CD8-positive, alpha-beta memory T cell (primary cell): ENCODE results near the gene PRR36. TPM values are rescaled to one million over a fixed set of nuclear protein-coding genes. Genes with fewer than 3 reads are reported as not detected.

ENCODE experiments used
- CTCF ChIA-PET: fragments of 350-600 bp; sonication (Branson Sonifier 250); formaldehyde crosslinking; loops from one replicate; lab custom pipeline; 2021; ENCODE audit warnings: antibody characterized with exemption; lab: Charles Lee
- POLR2A ChIA-PET: fragments of 350-600 bp; sonication (Branson Sonifier 250); formaldehyde crosslinking; loops from one replicate; lab custom pipeline; 2021; ENCODE audit warnings: antibody characterized with exemption; lab: Charles Lee
- DNase-seq, 5 donors: peaks; one replicate each; pipeline versions ENCODE4 v3.0.0 to v3.0.0-alpha.2; 2020 to 2022; ENCODE audit warnings: mixed read lengths in 1 of 5
- H3K27ac ChIP-seq: one replicate; pipeline ENCODE4 v1.7.0; 2013; ENCODE audit warnings: low read depth, mild to moderate bottlenecking, low read length, moderate library complexity
- H3K27me3 ChIP-seq: 2 replicates; pipeline ENCODE4 v1.7.0; 2013; ENCODE audit warnings: low read length, mild to moderate bottlenecking; ENCODE audit not compliant: insufficient read depth, poor library complexity, severe bottlenecking
- H3K36me3 ChIP-seq: 2 replicates; pipeline ENCODE4 v1.7.0; 2013; ENCODE audit warnings: mild to moderate bottlenecking, low read length, moderate library complexity; ENCODE audit not compliant: insufficient read depth
- H3K4me1 ChIP-seq: 2 replicates; pipeline ENCODE4 v1.7.0; 2013; ENCODE audit warnings: mild to moderate bottlenecking, low read length, moderate library complexity; ENCODE audit not compliant: insufficient read depth
- H3K4me3 ChIP-seq: 2 replicates; pipeline ENCODE4 v1.7.0; 2013; ENCODE audit warnings: mild to moderate bottlenecking, low read length
- H3K9me3 ChIP-seq: 2 replicates; pipeline ENCODE4 v1.7.0; 2013; ENCODE audit warnings: mild to moderate bottlenecking, low read length
- H3K27ac Mint-ChIP-seq, 8 donors: one replicate each; pipeline ENCODE4 v1.8.0; 2020 to 2021; ENCODE audit warnings: mixed read lengths in 8 of 8, mild to moderate bottlenecking in 6 of 8, inconsistent platforms in 3 of 8, moderate library complexity in 3 of 8
- H3K27me3 Mint-ChIP-seq, 2 donors: one replicate each; pipeline ENCODE4 v1.8.0; 2020 to 2021; ENCODE audit warnings: mixed read lengths in 2 of 2, mild to moderate bottlenecking in 1 of 2, moderate library complexity in 1 of 2
- H3K36me3 Mint-ChIP-seq, 3 donors: one replicate each; pipeline ENCODE4 v1.8.0; 2020 to 2021; ENCODE audit warnings: mixed read lengths in 3 of 3, inconsistent platforms in 1 of 3, mild to moderate bottlenecking in 1 of 3
- H3K4me1 Mint-ChIP-seq, 3 donors: one replicate each; pipeline ENCODE4 v1.8.0; 2020 to 2021; ENCODE audit warnings: mixed read lengths in 3 of 3, inconsistent platforms in 1 of 3, mild to moderate bottlenecking in 1 of 3
- H3K4me3 Mint-ChIP-seq, 7 donors: one replicate each; pipeline ENCODE4 v1.8.0; 2020 to 2021; ENCODE audit warnings: mixed read lengths in 7 of 7, mild to moderate bottlenecking in 6 of 7, moderate library complexity in 4 of 7, inconsistent platforms in 2 of 7
- H3K9me3 Mint-ChIP-seq, 5 donors: one replicate each; pipeline ENCODE4 v1.8.0; 2020 to 2022; ENCODE audit warnings: mixed read lengths in 5 of 5, mild to moderate bottlenecking in 3 of 5, moderate library complexity in 2 of 5, inconsistent platforms in 1 of 5
- polyA plus RNA-seq: library from polyadenylated mRNA; unstranded; fragments of 300-500 nt; fragmentation: Illumina TruSeq; gene quantifications from one replicate; pipeline ENCODE4 v1.2.3, GENCODE V29; 2021
- total RNA-seq, 2 experiments: library from RNA; stranded (reverse); gene quantifications; one replicate each; pipeline ENCODE4 v1.2.3, GENCODE V29; 2021

The PRR36 gene
- total and polyA plus RNA-seq, 3 experiments from 2014 or later: not detected

GRCh38 chr19:7841751-7842660 lies 32.2 kb downstream of the PRR36 start:
- ChIA-PET POLR2A (no interaction called here), CTCF (no interaction called here)
- Histone ChIP-seq H3K27ac (no peak overlapping the region), H3K9me3 (no peaks in the 10 kb centered on the region), H3K36me3 (no peaks in the 10 kb centered on the region), H3K4me3 (no peak overlapping the region), H3K27me3 (no peaks in the 10 kb centered on the region), H3K4me1 (no peaks in the 10 kb centered on the region)
- H3K27ac Mint-ChIP-seq: no peak overlapping the region
- no peak for DNase-seq
- peaks cover 0 to 2% (median 0%) of the 10 kb centered on the region in 3 donors for H3K36me3 Mint-ChIP-seq
- no peaks in the 10 kb centered on the region for H3K9me3 Mint-ChIP-seq
- H3K4me3 Mint-ChIP-seq: no peak overlapping the region
- H3K4me1 Mint-ChIP-seq: no peaks in the 10 kb centered on the region
- H3K27me3 Mint-ChIP-seq: no peaks in the 10 kb centered on the region

DNA sequence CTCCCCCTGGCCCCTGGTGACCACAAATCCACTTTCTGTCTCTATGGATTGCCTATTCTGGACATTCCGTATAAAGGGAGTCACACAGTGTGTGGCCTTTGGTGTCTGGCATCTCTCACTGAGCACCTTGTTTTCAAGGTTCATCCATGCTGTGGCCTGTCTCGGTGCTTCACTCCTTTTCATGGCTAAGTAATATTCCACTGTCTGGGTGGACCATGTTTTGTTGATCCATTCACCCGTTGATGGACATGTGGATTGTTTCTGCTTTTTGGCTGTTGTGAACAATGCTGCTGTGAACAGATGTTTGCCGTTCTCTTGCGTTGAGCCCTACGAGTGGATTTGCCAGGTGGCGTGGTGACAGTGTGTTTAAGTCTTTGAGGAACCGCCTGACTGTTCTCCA lies 33.6 kb downstream of the PRR36 start:
- H3K9me3 Mint-ChIP-seq: no peaks in the 10 kb centered on the region
- no peaks in the 10 kb centered on the region for H3K27me3 Mint-ChIP-seq
- H3K4me1 Mint-ChIP-seq: no peaks in the 10 kb centered on the region
- no peak overlapping the region for H3K4me3 Mint-ChIP-seq
- no peak for DNase-seq
- no peak overlapping the region for H3K27ac Mint-ChIP-seq
- no peak overlapping the region for H3K27ac ChIP-seq
- no peaks in the 10 kb centered on the region for H3K36me3 ChIP-seq
- H3K4me3 ChIP-seq: no peak overlapping the region
- H3K4me1 ChIP-seq: no peaks in the 10 kb centered on the region
- H3K36me3 Mint-ChIP-seq: peaks cover 0 to 2% (median 0%) of the 10 kb centered on the region in 3 donors
- H3K9me3 ChIP-seq: no peaks in the 10 kb centered on the region
- CTCF ChIA-PET: no interaction called here
- POLR2A ChIA-PET: no interaction called here
- H3K27me3 ChIP-seq: no peaks in the 10 kb centered on the region

DNA sequence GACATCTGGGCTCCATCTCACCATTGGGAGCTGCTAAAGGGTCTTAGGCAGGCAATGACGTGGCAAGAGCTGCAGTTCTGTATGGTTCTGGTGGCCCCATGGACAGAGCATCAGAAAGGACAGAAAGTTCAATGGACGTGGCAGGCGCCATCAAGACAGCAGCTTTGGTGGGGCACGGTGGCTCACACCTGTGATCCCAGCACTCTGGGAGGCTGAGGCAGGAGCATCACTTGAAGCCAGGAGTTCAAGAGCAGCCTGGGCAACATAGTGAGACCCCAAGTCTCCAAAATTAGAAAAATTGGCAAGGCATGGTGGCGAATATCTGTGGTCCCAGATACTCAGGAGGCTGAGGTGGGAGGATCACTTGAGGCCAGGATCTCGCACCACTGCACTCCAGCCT lies 34.7 kb downstream of the PRR36 start:
- Histone ChIP-seq H3K4me3 (no peak overlapping the region), H3K27ac (no peak overlapping the region), H3K9me3 (no peaks in the 10 kb centered on the region), H3K27me3 (no peaks in the 10 kb centered on the region), H3K4me1 (no peaks in the 10 kb centered on the region), H3K36me3 (no peaks in the 10 kb centered on the region)
- ChIA-PET CTCF (interaction anchor here (1.0 kb wide), 1 partner anchor 13 kb away, joined by 3 read pairs; no protein-coding TSS in a partner anchor), POLR2A (no interaction called here)
- DNase-seq: no peak
- Mint-ChIP-seq H3K4me1 (no peaks in the 10 kb centered on the region), H3K27me3 (no peaks in the 10 kb centered on the region), H3K9me3 (no peaks in the 10 kb centered on the region), H3K27ac (no peak overlapping the region), H3K4me3 (no peak overlapping the region), H3K36me3 (peaks cover 0 to 2% (median 0%) of the 10 kb centered on the region in 3 donors)

DNA sequence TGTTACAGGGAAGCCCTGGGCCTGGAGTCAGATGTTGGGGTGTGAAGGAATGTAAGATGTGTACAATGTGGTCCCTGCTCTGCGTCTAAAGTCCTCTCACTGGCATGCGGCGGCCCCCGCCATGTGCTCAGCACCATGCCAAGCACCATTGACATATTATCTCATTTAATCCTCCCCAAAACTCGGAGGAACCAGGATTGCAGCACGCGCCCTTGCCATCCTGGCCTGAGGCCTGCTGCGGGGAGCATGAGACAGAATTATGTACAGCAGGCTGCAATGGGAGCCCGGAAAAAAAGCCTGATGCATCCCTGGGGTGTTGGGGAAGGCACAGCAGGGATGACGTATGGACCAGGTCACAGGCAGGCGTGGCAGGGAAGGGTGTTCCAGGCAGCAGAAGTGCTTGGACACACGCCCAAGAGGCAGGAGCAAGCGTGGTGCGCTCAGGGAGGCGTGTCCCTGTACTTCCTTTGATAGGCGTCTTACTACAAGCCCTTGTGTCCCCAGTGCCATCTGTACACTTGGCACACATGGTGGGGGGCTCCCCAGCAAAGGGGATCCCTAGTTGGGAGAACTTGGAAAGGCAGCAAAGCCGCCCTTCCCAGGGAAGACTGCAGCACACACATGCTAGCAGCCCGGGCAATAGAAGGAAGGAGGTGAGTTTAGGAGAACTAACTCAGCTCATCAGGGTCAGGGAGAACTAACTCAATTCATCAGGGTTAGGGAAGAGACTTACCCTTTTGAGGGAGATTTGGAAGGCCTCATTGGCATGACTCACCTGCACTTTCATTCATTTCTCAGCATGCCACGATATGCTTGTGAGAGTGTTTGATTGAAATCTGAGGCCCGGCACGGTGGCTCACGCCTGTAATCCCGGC lies 40.7 kb downstream of the PRR36 start:
- ChIA-PET CTCF (no interaction called here), POLR2A (no interaction called here)
- peak overlapping the region in 1 of 8 donors; percentile 71 for H3K27ac Mint-ChIP-seq
- no peak for DNase-seq
- peaks cover 16% of the 10 kb centered on the region for H3K4me1 ChIP-seq
- H3K9me3 ChIP-seq: no peaks in the 10 kb centered on the region
- peaks cover 0 to under 1% (median 0%) of the 10 kb centered on the region in 3 donors for H3K36me3 Mint-ChIP-seq
- peak overlapping the region in 1 of 7 donors; percentile 44 for H3K4me3 Mint-ChIP-seq
- peaks cover 13 to 28% (median 23%) of the 10 kb centered on the region in 3 donors for H3K4me1 Mint-ChIP-seq
- H3K36me3 ChIP-seq: no peaks in the 10 kb centered on the region
- H3K9me3 Mint-ChIP-seq: no peaks in the 10 kb centered on the region
- H3K4me3 ChIP-seq: no peak overlapping the region
- H3K27me3 ChIP-seq: no peaks in the 10 kb centered on the region
- H3K27ac ChIP-seq: no peak overlapping the region
- no peaks in the 10 kb centered on the region for H3K27me3 Mint-ChIP-seq

GRCh38 chr19:7832781-7833180 lies 41.4 kb downstream of the PRR36 start:
- Histone ChIP-seq H3K27me3 (no peaks in the 10 kb centered on the region), H3K27ac (no peak overlapping the region), H3K4me1 (peaks cover 17% of the 10 kb centered on the region), H3K9me3 (no peaks in the 10 kb centered on the region), H3K4me3 (no peak overlapping the region), H3K36me3 (no peaks in the 10 kb centered on the region)
- no peak overlapping the region for H3K27ac Mint-ChIP-seq
- no peaks in the 10 kb centered on the region for H3K36me3 Mint-ChIP-seq
- H3K4me3 Mint-ChIP-seq: peak overlapping the region in 3 of 7 donors; percentile 14 to 44 (median 20)
- no peak for DNase-seq
- peaks cover 13 to 28% (median 23%) of the 10 kb centered on the region in 3 donors for H3K4me1 Mint-ChIP-seq
- no peaks in the 10 kb centered on the region for H3K27me3 Mint-ChIP-seq
- ChIA-PET CTCF (no interaction called here), POLR2A (no interaction called here)
- no peaks in the 10 kb centered on the region for H3K9me3 Mint-ChIP-seq

GRCh38 chr19:7832009-7832408 lies 42.2 kb downstream of the PRR36 start:
- no peaks in the 10 kb centered on the region for H3K36me3 Mint-ChIP-seq
- POLR2A ChIA-PET: no interaction called here
- DNase-seq: no peak
- H3K36me3 ChIP-seq: no peaks in the 10 kb centered on the region
- no peak overlapping the region for H3K27ac Mint-ChIP-seq
- H3K4me3 Mint-ChIP-seq: peak overlapping the region in 6 of 7 donors; percentile 44 to 87 (median 82)
- no peaks in the 10 kb centered on the region for H3K9me3 ChIP-seq
- CTCF ChIA-PET: interaction anchor here (2.1 kb wide), 1 partner anchor 37 kb away, joined by 10 read pairs; no protein-coding TSS in a partner anchor
- no peaks in the 10 kb centered on the region for H3K27me3 ChIP-seq
- peaks cover 13 to 28% (median 23%) of the 10 kb centered on the region in 3 donors for H3K4me1 Mint-ChIP-seq
- no peak overlapping the region for H3K27ac ChIP-seq
- no peaks in the 10 kb centered on the region for H3K27me3 Mint-ChIP-seq
- H3K4me3 ChIP-seq: no peak overlapping the region
- no peaks in the 10 kb centered on the region for H3K9me3 Mint-ChIP-seq
- H3K4me1 ChIP-seq: peaks cover 17% of the 10 kb centered on the region

GRCh38 chr19:7831452-7831851 lies 42.7 kb downstream of the PRR36 start:
- DNase-seq: no peak

More at GRCh38 chr19:7831452-7831851, 42.7 kb downstream of the PRR36 start:
- peaks cover 17% of the 10 kb centered on the region for H3K4me1 ChIP-seq
- no peaks in the 10 kb centered on the region for H3K36me3 ChIP-seq
- H3K9me3 Mint-ChIP-seq: no peaks in the 10 kb centered on the region
- H3K4me3 ChIP-seq: no peak overlapping the region
- no peak overlapping the region for H3K27ac ChIP-seq
- peaks cover 13 to 28% (median 23%) of the 10 kb centered on the region in 3 donors for H3K4me1 Mint-ChIP-seq
- ChIA-PET POLR2A (no interaction called here), CTCF (interaction anchor here (2.1 kb wide), 1 partner anchor 38 kb away, joined by 10 read pairs; no protein-coding TSS in a partner anchor)
- H3K36me3 Mint-ChIP-seq: no peaks in the 10 kb centered on the region
- peak overlapping the region in 6 of 7 donors; percentile 78 to 89 (median 84) for H3K4me3 Mint-ChIP-seq
- no peaks in the 10 kb centered on the region for H3K27me3 ChIP-seq
- H3K27me3 Mint-ChIP-seq: no peaks in the 10 kb centered on the region
- no peaks in the 10 kb centered on the region for H3K9me3 ChIP-seq
- H3K27ac Mint-ChIP-seq: peak overlapping the region in 2 of 8 donors; percentile 21 to 78
